HFFc6 (cell line): ENCODE data around the gene RAB38. TPM values are rescaled to one million over a fixed set of nuclear protein-coding genes. Genes with fewer than 3 reads are reported as not detected.

Source experiments
- DNase-seq: peaks from one replicate; pipeline ENCODE4 v3.0.0-alpha.2; 2018
- H3K27ac Mint-ChIP-seq: 2 replicates; pipeline ENCODE4 v1.8.0; 2020; ENCODE audit warnings: mild to moderate bottlenecking, mixed read lengths
- H3K27me3 Mint-ChIP-seq: 2 replicates; pipeline ENCODE4 v1.8.0; 2021; ENCODE audit warnings: mild to moderate bottlenecking, moderate library complexity, mixed read lengths; ENCODE audit not compliant: insufficient read depth
- H3K36me3 Mint-ChIP-seq: 2 replicates; pipeline ENCODE4 v1.8.0; 2021; ENCODE audit warnings: low read depth, mixed read lengths
- H3K4me1 Mint-ChIP-seq: 2 replicates; pipeline ENCODE4 v1.8.0; 2020; ENCODE audit warnings: low read depth, mixed read lengths
- H3K4me3 Mint-ChIP-seq: 2 replicates; pipeline ENCODE4 v1.8.0; 2020; ENCODE audit warnings: mild to moderate bottlenecking, moderate library complexity, mixed read lengths
- H3K9me3 Mint-ChIP-seq: 2 replicates; pipeline ENCODE4 v1.8.0; 2020; ENCODE audit warnings: mild to moderate bottlenecking, mixed read lengths
- total RNA-seq, 6 experiments: library from RNA; stranded (reverse); fragmentation: NEBNext Ultra II Directional; extraction: Animal tissue kit (Norgen Biotek cat#: 25700); gene quantifications; 2 replicates in 1 of 6; 3 replicates in 5 of 6; pipeline ENCODE4 v1.2.3, GENCODE V29; 2021
- TF ChIP-seq, protein P1 (sequence below): fragments of 200-600 bp; sonication (generic); IDR thresholded peaks from 2 replicates; pipeline ENCODE4 v1.5.0; 2021; ENCODE audit warnings: antibody characterized with exemption, mild to moderate bottlenecking

Gene RAB38
- total RNA-seq, 6 experiments from 2014 or later = 0.55 to 2.4 (median 1.8) TPM

DNA sequence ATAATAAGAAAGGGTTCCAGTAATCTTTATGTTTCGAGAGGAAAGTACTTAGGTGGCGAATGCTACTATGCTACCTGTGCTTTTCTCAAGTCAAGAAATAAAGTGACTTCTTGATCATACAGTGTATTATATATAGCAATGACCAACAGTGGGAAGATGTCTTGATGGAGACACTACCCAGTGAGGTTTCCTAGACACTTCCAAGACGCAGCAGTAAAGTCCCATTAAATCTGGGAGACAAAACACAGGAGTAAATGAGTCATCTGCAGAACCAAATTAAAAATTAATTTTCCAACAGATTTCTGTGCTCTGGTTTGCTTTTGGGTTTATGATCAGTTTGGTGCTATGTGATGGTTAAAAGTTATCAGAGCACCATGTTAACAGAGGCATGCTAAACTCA, 29.1 kb upstream of the RAB38 start:
- H3K27me3 Mint-ChIP-seq = peaks cover 1% of the 10 kb centered on the region; the same call in 1 of the 2 replicates
- peaks cover 9% of the 10 kb centered on the region for H3K4me1 Mint-ChIP-seq
- no peaks in the 10 kb centered on the region for H3K36me3 Mint-ChIP-seq
- no peak overlapping the region for H3K27ac Mint-ChIP-seq
- TF ChIP-seq, protein P1, sequence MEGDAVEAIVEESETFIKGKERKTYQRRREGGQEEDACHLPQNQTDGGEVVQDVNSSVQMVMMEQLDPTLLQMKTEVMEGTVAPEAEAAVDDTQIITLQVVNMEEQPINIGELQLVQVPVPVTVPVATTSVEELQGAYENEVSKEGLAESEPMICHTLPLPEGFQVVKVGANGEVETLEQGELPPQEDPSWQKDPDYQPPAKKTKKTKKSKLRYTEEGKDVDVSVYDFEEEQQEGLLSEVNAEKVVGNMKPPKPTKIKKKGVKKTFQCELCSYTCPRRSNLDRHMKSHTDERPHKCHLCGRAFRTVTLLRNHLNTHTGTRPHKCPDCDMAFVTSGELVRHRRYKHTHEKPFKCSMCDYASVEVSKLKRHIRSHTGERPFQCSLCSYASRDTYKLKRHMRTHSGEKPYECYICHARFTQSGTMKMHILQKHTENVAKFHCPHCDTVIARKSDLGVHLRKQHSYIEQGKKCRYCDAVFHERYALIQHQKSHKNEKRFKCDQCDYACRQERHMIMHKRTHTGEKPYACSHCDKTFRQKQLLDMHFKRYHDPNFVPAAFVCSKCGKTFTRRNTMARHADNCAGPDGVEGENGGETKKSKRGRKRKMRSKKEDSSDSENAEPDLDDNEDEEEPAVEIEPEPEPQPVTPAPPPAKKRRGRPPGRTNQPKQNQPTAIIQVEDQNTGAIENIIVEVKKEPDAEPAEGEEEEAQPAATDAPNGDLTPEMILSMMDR = no peak
- H3K4me3 Mint-ChIP-seq = no peak overlapping the region
- no peak for DNase-seq
- H3K9me3 Mint-ChIP-seq = no peaks in the 10 kb centered on the region

DNA sequence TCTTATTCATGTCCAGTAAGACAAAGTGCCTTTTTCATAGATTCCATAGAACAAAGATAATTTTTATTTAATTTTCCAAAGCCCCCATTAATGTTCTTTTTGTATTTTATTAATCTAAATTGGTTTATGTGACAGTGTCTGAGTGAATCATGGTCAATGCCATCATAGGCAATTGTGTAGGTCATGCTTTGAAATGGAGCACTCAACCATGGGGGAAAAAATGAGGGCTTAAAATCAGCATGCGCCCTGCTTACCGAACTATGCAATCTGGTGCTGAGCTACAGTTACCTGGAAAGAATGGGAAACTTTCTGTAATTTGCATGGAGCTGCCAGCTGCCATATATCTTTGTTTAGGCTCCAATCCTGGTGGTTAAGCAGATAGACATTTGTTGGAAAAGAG, 28.4 kb upstream of the RAB38 start:
- TF ChIP-seq, protein P1 = no peak

DNA sequence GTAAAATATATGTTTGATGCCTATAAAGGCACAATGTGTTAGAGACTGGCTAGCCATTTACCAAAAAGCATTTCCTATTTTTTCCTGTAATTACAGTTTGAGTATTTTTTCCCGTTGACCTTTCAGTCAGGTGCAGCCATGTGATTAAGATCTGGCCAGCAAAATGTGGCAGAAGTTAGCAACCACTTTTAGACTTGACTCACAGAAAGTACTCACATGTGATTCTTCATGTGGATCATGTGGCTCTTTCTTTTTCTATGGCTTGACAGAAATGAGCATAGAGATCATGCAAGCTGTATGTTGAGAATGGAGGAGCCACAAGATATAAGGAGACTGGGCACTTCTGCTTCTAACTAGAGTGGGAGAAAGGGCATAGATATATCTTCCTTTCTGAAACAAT, 27.3 kb upstream of the RAB38 start:
- TF ChIP-seq, protein P1 = no peak
- DNase-seq = no peak
- H3K4me3 Mint-ChIP-seq = no peak overlapping the region
- H3K36me3 Mint-ChIP-seq = no peaks in the 10 kb centered on the region
- H3K4me1 Mint-ChIP-seq = peaks cover 9% of the 10 kb centered on the region
- no peaks in the 10 kb centered on the region for H3K9me3 Mint-ChIP-seq
- peaks cover 1% of the 10 kb centered on the region; the same call in 1 of the 2 replicates for H3K27me3 Mint-ChIP-seq
- H3K27ac Mint-ChIP-seq = no peak overlapping the region

More for the DNA sequence above, 28.4 kb upstream of the RAB38 start:
- DNase-seq = no peak
- H3K4me3 Mint-ChIP-seq = no peak overlapping the region
- no peaks in the 10 kb centered on the region for H3K36me3 Mint-ChIP-seq
- H3K4me1 Mint-ChIP-seq = peaks cover 9% of the 10 kb centered on the region
- peaks cover 1% of the 10 kb centered on the region; the same call in 1 of the 2 replicates for H3K27me3 Mint-ChIP-seq
- H3K9me3 Mint-ChIP-seq = no peaks in the 10 kb centered on the region
- H3K27ac Mint-ChIP-seq = no peak overlapping the region

DNA sequence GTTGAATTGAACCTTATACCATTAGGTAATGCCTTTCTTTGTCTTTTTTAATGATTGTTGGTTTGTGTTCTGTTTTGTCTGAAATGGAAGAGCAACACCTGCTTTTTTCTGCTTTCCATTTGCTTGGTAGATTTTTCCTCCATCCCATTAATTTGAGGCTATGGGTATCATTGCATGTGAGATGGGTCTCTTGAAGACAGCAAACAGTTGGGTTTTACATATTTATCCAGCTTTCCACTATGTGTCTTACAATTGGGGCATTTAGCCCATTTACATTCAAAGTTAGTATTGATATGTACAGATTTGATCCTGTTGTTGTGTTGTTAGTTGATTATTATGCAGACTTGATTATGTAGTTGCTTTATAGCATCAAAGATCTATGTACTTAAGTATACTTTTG, 21.1 kb upstream of the RAB38 start:
- no peak overlapping the region for H3K27ac Mint-ChIP-seq
- no peaks in the 10 kb centered on the region for H3K4me1 Mint-ChIP-seq
- DNase-seq = no peak
- peaks cover 6% of the 10 kb centered on the region; the same call in 1 of the 2 replicates for H3K27me3 Mint-ChIP-seq
- no peaks in the 10 kb centered on the region for H3K36me3 Mint-ChIP-seq
- no peak overlapping the region for H3K4me3 Mint-ChIP-seq
- H3K9me3 Mint-ChIP-seq = peaks cover 17% of the 10 kb centered on the region
- TF ChIP-seq, protein P1 = no peak

DNA sequence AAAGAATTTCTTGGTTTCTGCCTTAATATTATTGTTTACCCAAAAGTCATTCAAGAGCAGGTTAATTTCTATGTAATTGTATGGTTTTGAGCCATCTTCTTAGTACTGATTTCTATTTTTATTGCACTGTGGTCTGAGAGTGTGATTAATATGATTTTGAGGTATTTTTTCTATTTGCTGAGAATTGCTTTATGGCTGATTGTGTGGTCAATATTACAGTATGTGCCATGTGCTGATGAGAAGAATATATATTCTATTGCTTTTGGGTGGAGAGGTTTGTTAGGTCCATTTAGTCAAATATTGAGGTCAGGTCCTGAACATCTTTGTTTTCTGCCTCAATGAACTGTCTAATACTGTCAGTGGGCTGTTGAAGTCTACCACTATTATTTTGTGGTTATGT, 20.7 kb upstream of the RAB38 start:
- H3K27ac Mint-ChIP-seq = no peak overlapping the region
- H3K4me3 Mint-ChIP-seq = no peak overlapping the region
- no peak for DNase-seq
- no peaks in the 10 kb centered on the region for H3K36me3 Mint-ChIP-seq
- peaks cover 17% of the 10 kb centered on the region for H3K9me3 Mint-ChIP-seq
- no peaks in the 10 kb centered on the region for H3K4me1 Mint-ChIP-seq
- peaks cover 6% of the 10 kb centered on the region; the same call in 1 of the 2 replicates for H3K27me3 Mint-ChIP-seq
- TF ChIP-seq, protein P1 = no peak

DNA sequence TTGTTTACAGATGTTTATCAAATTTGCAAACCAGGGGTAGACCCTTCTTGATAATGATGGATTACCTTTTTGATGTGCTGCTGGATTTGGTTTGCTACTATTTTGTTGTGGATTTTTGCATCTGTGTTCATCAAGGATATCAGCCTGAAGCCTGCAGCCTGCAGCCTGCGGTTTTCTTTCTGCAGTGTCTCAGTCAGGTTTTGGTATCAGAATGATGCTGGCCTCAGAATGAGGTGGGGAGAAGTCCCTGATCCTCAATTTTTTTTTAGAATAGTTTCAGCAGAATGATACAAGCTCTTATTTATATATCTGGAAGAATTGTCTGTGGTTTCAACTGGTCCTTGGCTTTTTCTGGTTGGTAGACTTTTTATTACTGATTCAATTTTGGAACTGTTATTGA, 19.7 kb upstream of the RAB38 start:
- DNase-seq = no peak
- H3K27ac Mint-ChIP-seq = no peak overlapping the region
- no peak overlapping the region for H3K4me3 Mint-ChIP-seq
- no peaks in the 10 kb centered on the region for H3K4me1 Mint-ChIP-seq
- H3K9me3 Mint-ChIP-seq = peaks cover 17% of the 10 kb centered on the region
- no peaks in the 10 kb centered on the region for H3K36me3 Mint-ChIP-seq
- TF ChIP-seq, protein P1 = no peak
- peaks cover 6% of the 10 kb centered on the region; the same call in 1 of the 2 replicates for H3K27me3 Mint-ChIP-seq
